Heart left ventricle (tissue), 16 donors: ENCODE measurements around the gene GRM5. TPM values are rescaled to one million over a fixed set of nuclear protein-coding genes. Genes with fewer than 3 reads are reported as not detected.
"Not testable (repeated sequence)": the region's sequence is repeated elsewhere in the genome, so short reads cannot be mapped to it uniquely, and the experiment has no call there.

ENCODE experiments used
- ATAC-seq, 4 donors: fragments of 200-7000 bp; cut with Tn5 transposase; one replicate each; pipeline ENCODE4 v1.9.1; 2020 to 2022; ENCODE audit warnings: moderate library complexity in 4 of 4, mild to moderate bottlenecking in 3 of 4, moderate number of reproducible peaks in 1 of 4
- DNase-seq, 5 donors: peaks; one replicate each; pipeline ENCODE4 v3.0.0-alpha.2; 2020
- H3K27ac ChIP-seq, 12 donors: fragments of 200-600 bp; sonication (generic) in 4 of 12; one replicate each; pipeline versions ENCODE4 v1.5.0 to v1.8.0; 2016 to 2022; ENCODE audit warnings: mild to moderate bottlenecking in 2 of 12
- H3K27me3 ChIP-seq, 9 donors: fragments of 200-600 bp; sonication (generic) in 2 of 9; one replicate each; pipeline versions ENCODE4 v1.5.1 to v1.8.0; 2016 to 2022; ENCODE audit warnings: mild to moderate bottlenecking in 3 of 9
- H3K36me3 ChIP-seq, 9 donors: fragments of 200-600 bp; sonication (generic) in 2 of 9; one replicate each; pipeline versions ENCODE4 v1.5.0 to v1.8.0; 2018 to 2022; ENCODE audit warnings: mild to moderate bottlenecking in 2 of 9
- H3K4me1 ChIP-seq, 12 donors: fragments of 200-600 bp; sonication (generic) in 4 of 12; one replicate each; pipeline versions ENCODE4 v1.5.0 to v1.8.0; 2016 to 2022; ENCODE audit warnings: mild to moderate bottlenecking in 3 of 12
- H3K4me3 ChIP-seq, 12 donors: fragments of 200-600 bp; sonication (generic) in 4 of 12; one replicate each; pipeline versions ENCODE4 v1.5.0 to v1.8.0; 2017 to 2022; ENCODE audit warnings: mild to moderate bottlenecking in 9 of 12, moderate library complexity in 4 of 12
- H3K9me3 ChIP-seq, 12 donors: fragments of 200-600 bp; sonication (generic) in 4 of 12; one replicate each; pipeline versions ENCODE4 v1.5.0 to v1.8.0; 2016 to 2022; ENCODE audit warnings: mild to moderate bottlenecking in 1 of 12
- POLR2A ChIP-seq, 2 donors: fragments of 450-650 bp; IDR thresholded peaks; one replicate each; pipeline ENCODE4 v1.6.1; 2017; ENCODE audit warnings: antibody characterized with exemption in 2 of 2, mild to moderate bottlenecking in 2 of 2, moderate library complexity in 2 of 2
- WGBS, 4 donors: extraction: QIAGEN DNeasy Blood & Tissue Kit in 2 of 4; methylation state at CpG; one replicate each; pipeline versions ENCODE4 v1.1.5 to v1.1.7; 2013 to 2018; 5-methylcytosine and 5-hydroxymethylcytosine counted together
- intact Hi-C, 10 donors: fragments of 100-400 bp; cut with DNase I; formaldehyde crosslinking; loops; one replicate each; pipeline versions ENCODE4 v1.11.1 to v1.14.2; 2022
- polyA plus RNA-seq, 2 donors: library from polyadenylated mRNA; stranded (reverse); fragments of 200-250 nt; gene quantifications; one replicate each; pipeline ENCODE4 v1.2.3, GENCODE V29; 2013
- total RNA-seq, 9 donors: library from RNA; depleted of rRNA in 2 of 9; stranded (reverse); fragments of >200 nt in 2 of 9; fragmentation: NEBNext Ultra II Directional in 3 of 9; extraction: Animal tissue kit (Norgen Biotek cat#: 25700) in 3 of 9; gene quantifications; one replicate each; pipeline versions ENCODE4 v1.1.0 to v1.2.4, GENCODE V29; 2016 to 2023
- TF ChIP-seq, protein P1 (sequence below), 12 donors: fragments of 200-600 bp; sonication (generic) in 4 of 12; IDR thresholded peaks; one replicate each; pipeline versions ENCODE4 v1.5.0 to v1.8.0; 2018 to 2022; ENCODE audit warnings: antibody characterized with exemption in 12 of 12, mild to moderate bottlenecking in 5 of 12
- donor health status: ischemic (EF 13 %, LVEDD 7.1; RV severe dilation, severe dysfunction).
- donor health status: healthy with polysubstance abuse.
- donor health status: DM: no; HTN: yes; CAD: no.
- donor health status: DM: no; HTN: no; CAD: no.
- donor health status: ischemic (EF 25% LVEDD 6.9; RV normal size, moderate dysfunction).
- donor health status: ischemic (EF 25% LVEDD 5.7; RV mildly dilated, moderate dysfunction).
- donor health status: healthy.
- donor health status: DM: yes; HTN: yes; CAD: no.
- donor health status: ischemic (EF 35%, LVEDD 5.7; RV mildly dilated, moderate dysfunction).
- donor health status: nonischemic (EF 11% LVEDD 7.7; RV severe dilation, severe dysfunction).
- donor health status: DM: yes; HTN: yes; CAD: no.
- donor health status: PGD.
- donor health status: ischemic (EF 29% LVEDD 5.4; RV normal size, mild dysfunction).
- donor health status: nonischemic (EF 23%, LVEDD 6.1; RV moderate dilation, normal function).

Gene GRM5
- total and polyA plus RNA-seq, 11 donors = 0.01 to 0.09 (median 0.09) TPM; not detected in 8

DNA sequence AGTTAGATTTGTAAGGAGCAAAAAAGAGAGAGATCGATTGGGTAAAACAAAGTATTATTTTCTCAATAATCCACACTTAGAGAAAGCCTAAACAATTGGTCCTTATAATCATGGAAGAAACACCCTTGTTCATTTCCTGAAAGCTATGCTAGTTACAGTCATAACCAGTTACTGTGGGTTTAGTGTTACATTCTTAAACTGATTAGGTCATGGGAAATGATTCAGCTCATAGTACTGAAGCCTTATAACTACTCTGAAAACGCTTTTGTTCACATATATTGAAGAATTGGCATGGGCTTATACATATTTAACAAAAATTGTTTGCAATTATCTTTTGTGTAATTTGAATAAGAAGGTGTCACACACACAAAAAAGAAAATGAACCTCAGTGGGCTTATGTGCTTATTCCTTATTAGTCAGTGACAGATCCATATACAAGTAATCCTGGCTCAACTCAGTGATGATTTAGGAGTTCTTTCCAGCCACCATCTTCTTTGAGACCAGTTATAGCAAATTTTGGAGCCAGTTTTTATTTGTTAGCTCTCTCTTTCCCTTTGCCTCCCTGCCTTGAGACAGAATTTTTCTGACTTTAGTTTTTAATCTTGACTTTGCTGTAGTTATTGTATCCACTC, 529.8 kb downstream of the GRM5 start:
- WGBS, 4 donors = 41 to 57% (median 47%) methylated on average over 2 of the region's 2 CpGs
- ATAC-seq = peak in 3 of 4 donors; percentile 62 to 88 (median 69)

DNA sequence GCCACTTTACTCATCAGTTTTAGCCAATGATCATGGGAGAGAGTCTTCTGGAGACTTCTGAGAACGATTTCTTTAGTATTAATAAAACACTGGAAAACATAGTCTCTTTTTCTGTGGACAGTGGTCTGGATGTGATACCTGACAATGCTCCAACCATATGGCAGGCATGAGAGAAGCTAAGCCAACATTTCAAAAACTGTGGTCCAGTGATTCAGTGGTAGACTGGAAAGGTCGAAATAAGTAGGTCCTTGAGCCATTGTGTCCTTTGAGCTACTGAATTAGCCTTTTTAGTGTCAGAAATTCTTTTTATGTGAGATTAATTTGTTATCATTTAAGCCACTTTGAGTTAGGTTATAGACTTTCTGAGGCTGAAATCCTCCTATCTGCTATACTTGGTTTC, 530.5 kb downstream of the GRM5 start:
- Histone ChIP-seq H3K27ac (peak overlapping the region in 1 of 12 donors; percentile 75), H3K36me3 (no peaks in the 10 kb centered on the region), H3K4me3 (no peak overlapping the region), H3K4me1 (peaks cover 0 to 11% (median 0%) of the 10 kb centered on the region in 12 donors), H3K27me3 (peaks cover 0 to 3% (median 0%) of the 10 kb centered on the region in 9 donors), H3K9me3 (no peaks in the 10 kb centered on the region)
- no peak for ATAC-seq
- 65 to 77% (median 70%) methylated on average over 2 of the region's 2 CpGs for WGBS, 4 donors
- no peak for TF ChIP-seq POLR2A (IDR thresholded peaks at IDR 0.05)
- TF ChIP-seq, protein P1, sequence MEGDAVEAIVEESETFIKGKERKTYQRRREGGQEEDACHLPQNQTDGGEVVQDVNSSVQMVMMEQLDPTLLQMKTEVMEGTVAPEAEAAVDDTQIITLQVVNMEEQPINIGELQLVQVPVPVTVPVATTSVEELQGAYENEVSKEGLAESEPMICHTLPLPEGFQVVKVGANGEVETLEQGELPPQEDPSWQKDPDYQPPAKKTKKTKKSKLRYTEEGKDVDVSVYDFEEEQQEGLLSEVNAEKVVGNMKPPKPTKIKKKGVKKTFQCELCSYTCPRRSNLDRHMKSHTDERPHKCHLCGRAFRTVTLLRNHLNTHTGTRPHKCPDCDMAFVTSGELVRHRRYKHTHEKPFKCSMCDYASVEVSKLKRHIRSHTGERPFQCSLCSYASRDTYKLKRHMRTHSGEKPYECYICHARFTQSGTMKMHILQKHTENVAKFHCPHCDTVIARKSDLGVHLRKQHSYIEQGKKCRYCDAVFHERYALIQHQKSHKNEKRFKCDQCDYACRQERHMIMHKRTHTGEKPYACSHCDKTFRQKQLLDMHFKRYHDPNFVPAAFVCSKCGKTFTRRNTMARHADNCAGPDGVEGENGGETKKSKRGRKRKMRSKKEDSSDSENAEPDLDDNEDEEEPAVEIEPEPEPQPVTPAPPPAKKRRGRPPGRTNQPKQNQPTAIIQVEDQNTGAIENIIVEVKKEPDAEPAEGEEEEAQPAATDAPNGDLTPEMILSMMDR (IDR thresholded peaks at IDR 0.05) = no peak
- intact Hi-C loops = no loop called here
- DNase-seq = no peak

More for the DNA sequence above, 529.8 kb downstream of the GRM5 start:
- intact Hi-C loops = no loop called here
- Histone ChIP-seq H3K27ac (peak overlapping the region in 3 of 12 donors; percentile 12 to 75 (median 18)), H3K27me3 (peaks cover 0 to 3% (median 0%) of the 10 kb centered on the region in 9 donors), H3K4me1 (peaks cover 0 to 11% (median 0%) of the 10 kb centered on the region in 12 donors), H3K36me3 (no peaks in the 10 kb centered on the region), H3K9me3 (no peaks in the 10 kb centered on the region), H3K4me3 (no peak overlapping the region)
- TF ChIP-seq, protein P1 (IDR thresholded peaks at IDR 0.05) = no peak
- no peak for TF ChIP-seq POLR2A (IDR thresholded peaks at IDR 0.05)
- no peak for DNase-seq

DNA sequence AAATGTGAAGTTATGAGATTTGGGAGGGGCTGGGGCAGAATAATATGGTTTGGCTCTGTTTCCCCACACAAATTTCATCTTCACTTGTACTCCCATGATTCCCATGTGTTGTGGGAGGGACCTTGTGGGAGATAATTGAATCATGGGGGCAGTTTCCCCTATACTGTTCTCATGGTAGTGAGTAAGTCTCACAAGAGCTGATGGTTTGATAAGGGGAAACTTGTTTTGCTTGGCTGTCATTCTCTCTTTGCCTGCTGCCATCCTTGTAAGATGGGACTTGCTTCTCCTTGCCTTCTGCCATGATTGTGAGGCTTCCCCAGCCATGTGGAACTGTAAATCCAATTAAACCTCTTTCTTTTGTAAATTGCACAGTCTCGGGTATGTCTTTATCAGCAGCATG, 531.1 kb downstream of the GRM5 start:
- intact Hi-C loops, H3K4me3 ChIP-seq, H3K36me3 ChIP-seq, ATAC-seq, H3K27me3 ChIP-seq, H3K27ac ChIP-seq, DNase-seq, H3K9me3 ChIP-seq: not testable (repeated sequence)
- WGBS, 4 donors = 85 to 100% (median 91%) methylated on average over 1 of the region's 1 CpG
- peaks cover 0 to 11% (median 0%) of the 10 kb centered on the region in 12 donors for H3K4me1 ChIP-seq

DNA sequence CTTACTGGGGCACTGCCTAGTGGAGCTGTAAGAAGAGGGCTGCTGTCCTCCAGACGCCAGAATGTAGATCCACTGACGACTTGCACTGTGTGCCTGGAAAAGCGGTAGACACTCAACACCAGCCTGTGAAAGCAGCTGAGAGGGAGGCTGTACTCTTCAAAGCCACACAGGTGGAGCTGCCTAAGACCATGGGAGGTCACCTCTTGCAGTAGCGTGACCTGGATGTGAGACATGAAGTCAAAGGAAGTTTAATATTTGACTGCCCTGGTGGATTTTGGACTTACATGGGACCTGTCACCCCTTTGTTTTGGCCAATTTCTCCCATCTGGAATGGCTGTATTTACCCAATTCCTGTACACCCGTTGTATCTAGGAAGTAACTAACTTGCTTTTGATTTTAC, 531.6 kb downstream of the GRM5 start:
- ATAC-seq (no peak), DNase-seq (no peak)
- Histone ChIP-seq H3K4me1 (peaks cover 0 to 11% (median 0%) of the 10 kb centered on the region in 12 donors), H3K4me3 (no peak overlapping the region), H3K27me3 (peaks cover 0 to 3% (median 0%) of the 10 kb centered on the region in 9 donors), H3K9me3 (no peaks in the 10 kb centered on the region), H3K36me3 (no peaks in the 10 kb centered on the region), H3K27ac (no peak overlapping the region)
- intact Hi-C loops = no loop called here
- TF ChIP-seq POLR2A (IDR thresholded peaks at IDR 0.05) = no peak
- TF ChIP-seq, protein P1 (IDR thresholded peaks at IDR 0.05) = no peak
- 65 to 93% (median 87%) methylated on average over 5 of the region's 5 CpGs for WGBS, 4 donors
